GM18951 (cell line): ENCODE measurements around the gene NOTUM.

ENCODE experiments used
- POLR2A ChIP-seq: IDR thresholded peaks from 4 replicates; pipeline ENCODE4 v1.6.1; 2011; ENCODE audit warnings: mild to moderate bottlenecking; ENCODE audit not compliant: insufficient read length, insufficient read depth; ENCODE audit errors: extremely low read depth
- in situ Hi-C: fragments of 300-500 bp; cut with MboI; formaldehyde crosslinking; loops from one replicate; pipeline ENCODE4 v1.12.0; 2022; ENCODE audit warnings: low sequenced_read_pairs, mixed read lengths, inconsistent platforms; ENCODE audit not compliant: unreplicated experiment

The NOTUM gene

GRCh38 chr17:81928544-81929252, 32.3 kb downstream of the NOTUM start:
- in situ Hi-C loops, result no loop called here
- no peak for TF ChIP-seq POLR2A

- peak; percentile 47 for TF ChIP-seq POLR2A
- in situ Hi-C loops, result no loop called here
These were observed 33.1 kb downstream of the NOTUM start, which contains the start of gene MAFG for GRCh38 chr17:81927653-81928543. TSS of gene MAFG (minus strand) at chr17:81927735. CDS start at chr17:81923185, 4,550 bp downstream.

- TF ChIP-seq POLR2A, result no peak
- in situ Hi-C loops, result no loop called here
These were observed 33.8 kb downstream of the NOTUM start for GRCh38 chr17:81927152-81927652.

GRCh38 chr17:81926451-81927151, 34.4 kb downstream of the NOTUM start:
- peak; percentile 22 for TF ChIP-seq POLR2A
- in situ Hi-C loops, result no loop called here

GRCh38 chr17:81925860-81926450, 35.0 kb downstream of the NOTUM start:
- in situ Hi-C loops, result no loop called here

GRCh38 chr17:81924557-81925532, 36.1 kb downstream of the NOTUM start:
- in situ Hi-C loops, result no loop called here
- no peak for TF ChIP-seq POLR2A

More at GRCh38 chr17:81925860-81926450, 35.0 kb downstream of the NOTUM start:
- TF ChIP-seq POLR2A, result no peak

GRCh38 chr17:81923302-81924260, 37.4 kb downstream of the NOTUM start:
- no peak for TF ChIP-seq POLR2A
- in situ Hi-C loops, result no loop called here

- in situ Hi-C loops, result no loop called here
- no peak for TF ChIP-seq POLR2A
These were observed 38.3 kb downstream of the NOTUM start for GRCh38 chr17:81922566-81923301.

GRCh38 chr17:81921996-81922565, 38.9 kb downstream of the NOTUM start:
- no peak for TF ChIP-seq POLR2A
- in situ Hi-C loops, result no loop called here

- no peak for TF ChIP-seq POLR2A
- in situ Hi-C loops, result no loop called here
These were observed 39.5 kb downstream of the NOTUM start for GRCh38 chr17:81921537-81921862.
